GM12874 (cell line): Measurements from ENCODE around the gene TRIM44.

Source experiments
- TF ChIP-seq, protein P1 (sequence below): IDR thresholded peaks from 2 replicates; pipeline ENCODE4 v1.5.1; 2011; ENCODE audit warnings: low read depth, mild to moderate bottlenecking, control low read depth, low read length, moderate library complexity; ENCODE audit not compliant: insufficient read depth

The TRIM44 gene

DNA sequence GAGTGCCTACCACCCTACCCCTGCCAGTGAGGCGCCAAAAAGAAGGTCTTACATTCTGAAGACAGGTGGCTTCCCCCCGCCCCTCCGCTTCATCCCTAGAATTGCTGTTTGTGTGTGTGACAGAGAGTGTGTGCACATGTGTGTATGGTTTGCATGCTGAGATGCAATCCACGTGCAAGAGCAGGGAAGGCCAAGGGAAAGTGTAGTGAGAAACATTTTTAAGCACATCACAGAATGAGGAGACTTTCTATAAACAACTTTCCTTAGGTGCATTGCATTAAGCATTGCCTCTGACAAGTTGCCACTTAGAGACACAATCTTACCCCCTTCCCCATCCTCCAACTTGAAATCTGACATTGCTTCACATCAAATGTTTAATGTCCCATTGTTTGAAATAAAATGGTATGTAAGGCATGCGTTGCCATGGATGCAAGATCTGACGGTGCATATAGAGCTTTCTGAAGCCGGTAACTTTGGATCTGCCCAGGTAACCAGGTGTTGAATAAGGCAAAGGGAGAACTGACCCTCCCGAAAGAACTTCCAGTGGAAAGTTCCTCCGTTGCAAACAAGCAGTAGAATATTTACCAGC is 22.9 kb upstream of the TRIM44 start:
- TF ChIP-seq, protein P1, sequence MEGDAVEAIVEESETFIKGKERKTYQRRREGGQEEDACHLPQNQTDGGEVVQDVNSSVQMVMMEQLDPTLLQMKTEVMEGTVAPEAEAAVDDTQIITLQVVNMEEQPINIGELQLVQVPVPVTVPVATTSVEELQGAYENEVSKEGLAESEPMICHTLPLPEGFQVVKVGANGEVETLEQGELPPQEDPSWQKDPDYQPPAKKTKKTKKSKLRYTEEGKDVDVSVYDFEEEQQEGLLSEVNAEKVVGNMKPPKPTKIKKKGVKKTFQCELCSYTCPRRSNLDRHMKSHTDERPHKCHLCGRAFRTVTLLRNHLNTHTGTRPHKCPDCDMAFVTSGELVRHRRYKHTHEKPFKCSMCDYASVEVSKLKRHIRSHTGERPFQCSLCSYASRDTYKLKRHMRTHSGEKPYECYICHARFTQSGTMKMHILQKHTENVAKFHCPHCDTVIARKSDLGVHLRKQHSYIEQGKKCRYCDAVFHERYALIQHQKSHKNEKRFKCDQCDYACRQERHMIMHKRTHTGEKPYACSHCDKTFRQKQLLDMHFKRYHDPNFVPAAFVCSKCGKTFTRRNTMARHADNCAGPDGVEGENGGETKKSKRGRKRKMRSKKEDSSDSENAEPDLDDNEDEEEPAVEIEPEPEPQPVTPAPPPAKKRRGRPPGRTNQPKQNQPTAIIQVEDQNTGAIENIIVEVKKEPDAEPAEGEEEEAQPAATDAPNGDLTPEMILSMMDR: no peak

DNA sequence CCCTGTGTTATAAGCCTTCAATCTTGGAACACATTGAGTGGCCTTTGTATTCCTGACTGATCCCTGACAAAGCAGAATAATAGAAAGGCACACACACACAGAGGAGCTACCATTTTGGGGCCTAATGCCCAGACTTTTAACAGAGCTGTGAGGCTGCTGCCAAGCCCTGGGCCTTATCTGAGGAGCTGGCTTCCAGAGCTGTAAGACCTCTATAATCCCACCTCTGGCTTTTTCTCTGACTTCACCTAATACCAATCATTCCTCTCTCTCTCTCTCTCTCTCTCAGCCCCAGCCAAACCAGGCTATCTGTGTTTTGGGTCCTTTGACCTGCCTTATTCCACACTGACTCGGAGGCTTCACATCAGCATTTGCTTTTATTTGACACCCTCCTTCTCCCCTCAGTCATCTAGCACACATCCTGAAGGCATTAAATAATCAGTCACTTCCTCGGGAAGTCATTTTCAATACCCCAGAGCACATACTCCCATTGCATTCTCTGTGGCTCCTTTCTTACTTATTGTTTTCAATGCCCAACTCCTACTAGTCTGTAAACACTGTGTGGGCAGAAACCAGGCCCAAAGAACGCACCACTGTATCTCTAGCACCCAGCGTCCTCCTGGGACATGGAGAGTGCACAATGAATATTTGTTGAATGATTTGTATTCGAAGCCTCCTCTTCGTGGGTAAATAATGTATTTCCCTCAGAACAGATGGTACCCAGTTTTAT is 21.2 kb upstream of the TRIM44 start:
- TF ChIP-seq, protein P1: no peak

DNA sequence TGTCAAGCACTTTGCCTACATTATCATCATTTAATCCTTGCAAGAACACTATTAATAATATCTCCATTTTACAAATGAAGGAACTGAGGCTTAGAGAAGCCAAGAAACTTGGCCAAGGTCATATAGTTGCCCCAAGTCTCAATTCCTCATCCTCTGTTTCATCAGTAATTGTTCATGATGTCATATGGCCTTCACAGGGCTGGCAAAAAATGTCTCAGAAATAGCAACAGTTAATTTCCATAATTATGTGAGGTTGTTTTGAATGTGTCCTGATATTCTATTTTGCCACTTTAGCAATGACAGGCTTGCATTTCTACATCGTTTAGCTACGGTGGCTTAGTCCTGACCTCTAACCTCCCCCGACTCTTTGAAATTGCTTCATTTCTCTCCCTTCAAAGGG is 20.6 kb upstream of the TRIM44 start:
- TF ChIP-seq, protein P1: no peak

DNA sequence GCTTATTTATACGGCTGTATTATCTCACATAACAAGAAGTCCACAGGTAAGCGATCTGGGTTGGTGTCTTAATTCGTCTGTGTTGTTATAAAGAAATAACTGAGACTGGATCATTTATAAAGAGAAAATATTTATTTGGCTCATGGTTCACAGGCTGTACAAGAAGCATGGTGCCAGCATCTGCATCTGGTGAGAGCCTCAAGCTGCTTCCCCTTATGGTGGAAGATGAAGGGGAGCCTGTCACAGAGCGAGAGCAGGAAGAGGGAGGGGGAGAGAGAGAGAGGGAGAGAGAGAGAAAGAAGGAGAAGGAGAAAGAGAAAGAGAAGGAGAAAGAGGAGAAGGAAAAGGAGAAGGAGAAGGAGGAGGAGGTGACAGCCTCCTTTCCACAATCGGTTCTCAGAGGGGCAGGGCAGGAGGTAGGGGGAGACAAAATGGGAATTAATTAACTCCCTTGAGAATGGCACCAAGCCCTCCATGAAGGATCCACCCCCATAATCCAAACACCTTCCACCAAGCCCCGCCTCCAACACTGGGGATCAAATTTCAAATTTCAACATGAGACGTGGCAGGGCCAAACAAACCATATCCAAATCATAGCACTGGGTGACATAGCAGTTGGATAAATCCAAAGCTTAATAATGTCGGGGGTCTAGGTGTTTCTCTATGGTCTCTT is 15.0 kb upstream of the TRIM44 start:
- TF ChIP-seq, protein P1: no peak

DNA sequence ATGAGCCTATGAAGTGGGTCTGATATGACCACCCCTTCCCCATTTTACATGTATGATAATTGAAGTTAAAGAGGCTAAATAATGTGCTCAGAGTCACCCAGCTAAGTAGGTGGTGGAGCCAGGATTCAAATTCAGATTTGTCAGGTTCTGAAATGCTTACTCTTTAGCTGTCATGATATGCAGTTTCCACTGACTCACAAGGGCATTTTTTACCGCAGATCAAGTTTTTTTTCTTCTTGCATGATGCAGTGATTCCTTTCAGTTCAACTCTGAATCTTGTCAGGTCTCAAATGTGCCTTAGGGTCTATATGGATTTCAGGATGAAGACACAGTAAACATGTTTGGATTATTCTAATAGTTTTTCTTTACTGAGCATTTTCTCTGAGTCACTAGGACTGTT is 12.6 kb upstream of the TRIM44 start:
- TF ChIP-seq, protein P1: no peak

DNA sequence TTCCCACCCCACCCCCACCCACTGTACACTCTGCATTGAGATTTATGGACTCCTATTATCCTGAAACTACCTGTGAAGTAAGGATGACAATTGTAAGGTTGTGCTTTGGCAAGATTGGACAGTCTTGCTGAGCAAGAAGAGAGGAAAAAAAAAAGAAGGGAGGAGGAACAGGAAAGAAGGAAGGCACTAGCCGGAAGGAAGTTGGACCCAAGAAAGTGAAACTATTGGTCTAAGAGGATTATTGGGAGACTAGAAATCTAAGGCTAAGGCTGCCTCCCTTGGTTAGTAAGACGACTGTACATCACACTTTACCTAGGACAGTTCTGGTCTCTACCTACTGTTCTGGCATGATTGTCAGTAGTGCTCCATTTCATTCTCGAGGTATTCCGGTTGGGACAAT is 12.1 kb upstream of the TRIM44 start:
- TF ChIP-seq, protein P1: no peak

DNA sequence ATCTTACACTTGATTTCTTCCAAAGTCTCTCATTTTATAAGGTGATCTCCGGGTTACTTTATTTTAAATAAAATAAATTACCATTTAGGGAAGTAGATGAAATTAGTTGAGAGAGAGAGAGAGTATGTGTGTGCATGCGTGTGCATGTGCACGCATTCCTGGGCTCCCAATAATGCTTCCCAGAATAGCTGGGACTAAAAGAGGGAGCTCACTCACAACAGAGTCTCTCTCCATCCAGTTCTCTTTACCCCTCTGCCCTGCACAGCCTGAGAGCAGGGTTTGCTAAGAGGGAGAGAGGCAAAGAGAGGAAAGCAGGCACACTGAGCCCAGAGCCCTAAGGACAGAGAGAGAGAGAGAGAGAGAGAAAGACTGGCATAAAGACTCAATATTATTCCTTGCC is 11.3 kb upstream of the TRIM44 start:
- TF ChIP-seq, protein P1: no peak
